Mesodermal cell (in vitro differentiated cells): ENCODE data around the gene MYO7B. TPM values are rescaled to one million over a fixed set of nuclear protein-coding genes. Genes with fewer than 3 reads are reported as not detected.

Experiments
- H3K27ac ChIP-seq: 2 replicates; pipeline ENCODE4 v1.7.0; 2013; ENCODE audit warnings: mild to moderate bottlenecking, low read depth, low read length, moderate library complexity; ENCODE audit not compliant: severe bottlenecking
- H3K36me3 ChIP-seq: 2 replicates; pipeline ENCODE4 v1.7.1; 2013; ENCODE audit warnings: mild to moderate bottlenecking, low read length, moderate library complexity; ENCODE audit not compliant: control insufficient read depth, insufficient read depth
- H3K4me1 ChIP-seq: one replicate; pipeline ENCODE4 v1.7.1; 2013; ENCODE audit warnings: mild to moderate bottlenecking, low read length; ENCODE audit not compliant: insufficient read depth, control insufficient read depth, poor library complexity, severe bottlenecking
- H3K4me3 ChIP-seq: 2 replicates; pipeline ENCODE4 v1.7.0; 2013; ENCODE audit warnings: low read length, control low read depth, mild to moderate bottlenecking; ENCODE audit not compliant: insufficient read depth, poor library complexity, severe bottlenecking; ENCODE audit errors: extremely low read depth
- H3K9me3 ChIP-seq: 2 replicates; pipeline ENCODE4 v1.7.1; 2013; ENCODE audit warnings: mild to moderate bottlenecking, low read length, moderate library complexity; ENCODE audit not compliant: control insufficient read depth
- WGBS, 2 experiments: methylation state at CpG; one replicate each; pipeline ENCODE4 v1.1.5; 2013; ENCODE audit warnings: missing lambda C conversion rate in 2 of 2; ENCODE audit not compliant: insufficient coverage in 2 of 2; 5-methylcytosine and 5-hydroxymethylcytosine counted together
- polyA plus RNA-seq, 2 experiments: library from polyadenylated mRNA; stranded (reverse); fragments of 50-300 nt; gene quantifications; one replicate each; pipeline ENCODE4 v1.2.3, GENCODE V29; 2013

Gene MYO7B
- 0.22 TPM for polyA plus RNA-seq (2013, experiment 1 of 2)
- 0.10 TPM for polyA plus RNA-seq (2013, experiment 2 of 2)

DNA sequence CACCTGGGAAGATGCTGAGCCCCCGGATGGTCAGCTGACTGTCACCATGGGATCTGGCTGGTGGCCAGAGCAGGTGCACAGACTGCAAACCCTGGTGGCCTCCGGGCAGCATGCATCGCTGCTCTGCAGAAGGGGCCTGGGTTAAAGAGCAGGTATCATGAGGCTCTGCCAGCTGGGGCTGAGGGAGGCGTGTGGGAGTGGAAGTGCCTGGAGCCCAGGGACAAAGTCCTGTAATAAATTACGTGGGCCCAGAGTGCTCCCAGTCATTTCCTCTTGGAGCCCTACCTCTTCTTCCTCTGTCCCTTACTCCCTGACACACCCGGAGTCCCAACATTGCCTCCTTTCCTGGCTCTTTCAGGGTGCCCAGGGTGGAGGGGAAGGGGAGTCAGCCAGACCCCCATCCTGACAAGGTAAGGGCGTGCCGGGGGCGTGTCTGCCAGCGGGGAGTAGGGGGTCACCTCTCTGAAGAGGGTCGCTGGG is at the start of gene MYO7B:
Gene MYO7B, plus strand, starts transcription at position 262 of the 480 bp plus-strand sequence. CDS start 24,040 bp downstream, outside the sequence.
- H3K36me3 ChIP-seq: no peaks in the 10 kb centered on the region
- H3K4me1 ChIP-seq: peaks cover 6% of the 10 kb centered on the region
- H3K9me3 ChIP-seq: peaks cover under 1% of the 10 kb centered on the region
- 86 to 91% methylated on average over 6 to 10 of the region's 11 CpGs for WGBS, 2 experiments
- no peak within 1 kb of the TSS for H3K4me3 ChIP-seq
- H3K27ac ChIP-seq: no peak within 1 kb of the TSS

DNA sequence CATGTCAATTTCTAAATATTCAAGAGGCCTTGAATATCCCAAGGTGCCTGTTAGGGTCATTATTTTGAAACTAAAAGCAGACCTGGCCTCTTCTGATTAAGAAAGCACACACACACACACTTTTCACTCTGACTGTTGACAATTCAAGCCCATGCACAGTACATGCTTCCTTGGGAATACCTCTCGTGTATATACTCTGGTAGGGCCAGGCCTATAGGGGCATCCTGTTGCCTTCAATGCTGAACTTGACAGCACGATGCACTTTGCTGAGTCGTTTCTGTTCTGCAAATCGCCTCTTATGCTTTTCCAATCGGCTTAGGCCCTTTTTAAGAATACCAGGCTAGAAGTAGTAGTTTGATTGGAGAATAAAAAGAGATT is 49.8 kb upstream of the MYO7B start:
- WGBS, 2 experiments: 96 to 97% methylated on average over 5 of the region's 5 CpGs
- Histone ChIP-seq H3K36me3 (peaks cover 93% of the 10 kb centered on the region), H3K4me3 (no peak overlapping the region), H3K9me3 (no peaks in the 10 kb centered on the region), H3K4me1 (peaks cover 5% of the 10 kb centered on the region), H3K27ac (no peak overlapping the region)

DNA sequence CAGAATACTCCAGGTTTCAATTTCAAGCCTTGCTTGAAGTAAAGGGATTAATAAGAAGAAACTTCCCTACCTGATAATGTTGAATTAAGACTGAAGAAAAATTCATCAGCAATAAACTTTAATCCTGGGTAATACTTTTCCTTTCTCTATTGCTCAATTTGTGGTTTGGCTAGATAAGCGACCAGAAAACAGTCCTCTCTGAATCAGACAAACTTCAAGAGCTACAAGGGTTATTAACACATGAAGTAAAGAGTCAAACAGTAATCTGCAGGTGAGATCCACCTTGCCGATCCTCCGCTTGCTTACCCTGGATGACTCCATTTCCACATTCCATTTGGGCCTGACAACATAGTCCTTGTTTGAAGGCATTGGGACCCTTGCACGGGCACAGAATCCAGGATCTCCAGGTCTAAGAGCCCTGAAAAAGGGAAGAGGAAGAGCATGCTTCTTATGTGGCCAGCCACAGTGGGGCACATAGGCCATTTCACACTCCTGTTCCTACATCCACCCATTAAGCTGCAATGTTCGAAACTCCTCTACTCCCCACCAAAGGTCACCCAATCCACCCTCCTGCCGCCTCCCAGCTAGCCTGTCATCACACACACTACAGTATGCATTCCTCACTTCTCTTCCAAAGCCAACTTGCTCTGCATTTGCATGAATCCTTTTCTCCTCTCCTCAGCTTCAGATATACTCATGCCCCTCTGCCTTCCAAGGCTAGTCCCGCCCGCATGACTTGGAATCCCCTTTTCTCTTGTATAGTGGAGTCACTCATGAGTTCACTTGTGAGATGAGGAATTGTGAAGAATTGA is 49.0 kb upstream of the MYO7B start:
- H3K9me3 ChIP-seq: no peaks in the 10 kb centered on the region
- H3K4me3 ChIP-seq: no peak overlapping the region
- no peak overlapping the region for H3K27ac ChIP-seq
- WGBS, 2 experiments: 94 to 98% methylated on average over 4 to 5 of the region's 8 CpGs
- peaks cover 93% of the 10 kb centered on the region for H3K36me3 ChIP-seq
- H3K4me1 ChIP-seq: peaks cover 5% of the 10 kb centered on the region

DNA sequence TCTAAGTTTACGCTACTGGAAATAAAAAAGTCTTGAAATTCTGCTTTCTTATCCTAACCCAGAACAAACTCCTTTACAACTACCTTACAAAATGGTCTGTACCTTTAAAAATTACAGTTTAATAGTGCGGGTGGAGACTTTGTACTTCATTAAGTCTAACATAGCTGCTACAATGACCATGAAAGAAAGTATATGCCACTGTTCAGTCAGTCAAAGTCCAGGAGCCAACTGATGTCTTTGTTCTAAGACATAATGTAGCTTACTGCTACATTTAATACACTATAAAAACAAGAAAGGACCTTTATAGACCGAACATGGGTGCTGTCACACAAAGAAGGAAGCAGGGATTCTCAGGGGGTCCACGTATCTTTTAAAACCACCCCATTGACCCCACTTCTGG is 45.2 kb upstream of the MYO7B start:
- 83 to 100% methylated on average over 1 of the region's 4 CpGs for WGBS, 2 experiments
- Histone ChIP-seq H3K36me3 (peaks cover 90% of the 10 kb centered on the region), H3K4me1 (peaks cover 2% of the 10 kb centered on the region), H3K4me3 (no peak overlapping the region), H3K27ac (no peak overlapping the region), H3K9me3 (no peaks in the 10 kb centered on the region)

DNA sequence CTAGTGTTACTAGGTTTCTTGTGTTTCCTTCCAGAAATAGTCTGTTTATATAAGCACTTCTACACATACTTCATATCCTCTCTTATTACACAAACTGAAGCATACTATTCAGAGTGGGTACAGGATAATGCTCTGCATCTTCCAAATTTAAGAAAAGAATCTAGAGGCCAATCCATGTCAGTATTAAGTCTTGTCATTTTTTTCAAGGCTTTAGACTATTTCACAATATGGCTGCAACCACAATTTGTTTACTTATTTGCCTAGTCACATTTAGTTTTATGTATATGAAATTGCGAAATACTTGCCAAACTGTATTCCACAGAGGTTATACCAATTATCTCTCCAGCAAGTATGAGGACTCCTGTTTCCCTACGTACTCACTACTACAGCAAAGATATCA is 37.1 kb upstream of the MYO7B start:
- H3K4me1 ChIP-seq: no peaks in the 10 kb centered on the region
- WGBS, 2 experiments: 100% methylated on average over 1 of the region's 2 CpGs; no CpG with 5 or more reads in 1 of the 2 experiments
- peaks cover 86% of the 10 kb centered on the region for H3K36me3 ChIP-seq
- no peaks in the 10 kb centered on the region for H3K9me3 ChIP-seq
- H3K4me3 ChIP-seq: no peak overlapping the region
- H3K27ac ChIP-seq: no peak overlapping the region

DNA sequence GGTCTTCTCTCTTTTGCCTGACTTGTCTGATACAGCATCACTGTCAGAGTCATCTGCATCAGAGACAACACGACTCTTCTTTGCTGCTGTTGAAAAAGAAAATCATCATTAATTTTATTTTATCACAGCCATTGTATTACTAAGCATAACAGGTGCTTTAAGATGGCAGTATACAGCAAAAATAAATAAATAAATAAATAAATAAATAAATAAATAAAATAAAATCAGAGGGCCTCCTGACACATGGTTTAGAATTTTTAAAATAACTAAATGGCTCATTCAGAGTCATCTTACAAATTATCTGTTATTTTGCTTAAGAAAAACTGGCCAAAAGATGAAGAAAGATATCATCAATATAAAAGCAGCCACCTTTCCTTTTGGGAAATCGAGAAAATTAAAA is 32.0 kb upstream of the MYO7B start:
- H3K4me3 ChIP-seq: no peak overlapping the region
- H3K9me3 ChIP-seq: no peaks in the 10 kb centered on the region
- peaks cover 21% of the 10 kb centered on the region for H3K4me1 ChIP-seq
- H3K27ac ChIP-seq: no peak overlapping the region
- H3K36me3 ChIP-seq: peaks cover 71% of the 10 kb centered on the region
- WGBS, 2 experiments: 60% methylated on average over 1 of the region's 2 CpGs; no CpG with 5 or more reads in 1 of the 2 experiments

DNA sequence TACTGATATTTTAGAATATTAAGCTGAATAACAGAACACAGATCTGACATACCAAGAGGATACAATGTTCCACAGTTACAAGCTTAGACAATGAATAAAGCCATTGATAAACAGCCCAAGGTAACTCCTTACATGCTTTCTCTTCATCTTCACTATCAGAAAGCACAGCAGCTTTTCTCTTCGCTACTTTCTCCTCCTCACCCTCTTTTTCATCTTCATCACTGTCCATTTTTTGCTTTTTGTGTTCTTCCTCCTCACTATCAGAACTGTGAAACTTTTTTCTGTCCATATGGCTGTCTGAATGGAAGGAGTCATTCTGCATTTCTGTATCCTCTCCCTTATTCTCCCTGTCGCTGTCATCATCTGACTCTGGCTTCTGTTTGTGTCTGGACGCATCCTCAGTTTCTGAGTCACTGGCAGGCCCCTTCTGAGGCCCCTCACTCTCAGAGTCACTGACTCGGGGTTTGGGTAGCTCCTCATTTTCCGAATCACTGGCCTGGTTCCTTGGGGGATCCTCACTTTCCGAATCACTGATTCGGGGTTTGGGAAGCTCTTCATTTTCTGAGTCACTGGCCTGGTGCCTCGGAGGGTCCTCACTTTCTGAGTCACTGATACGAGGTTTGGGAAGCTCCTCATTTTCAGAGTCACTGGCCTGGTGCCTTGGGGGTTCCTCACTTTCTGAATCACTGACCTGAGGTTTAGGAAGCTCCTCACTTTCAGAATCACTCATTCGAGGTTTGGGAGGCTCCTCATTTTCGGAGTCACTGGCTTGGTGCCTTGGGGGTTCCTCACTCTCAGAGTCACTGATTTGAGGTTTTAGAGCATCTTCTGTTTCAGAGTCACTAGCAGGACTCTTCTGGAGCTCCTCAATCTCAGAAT is 30.7 kb upstream of the MYO7B start:
- peak overlapping the region; percentile 62 for H3K27ac ChIP-seq
- peaks cover 58% of the 10 kb centered on the region for H3K36me3 ChIP-seq
- no peak overlapping the region for H3K4me3 ChIP-seq
- H3K9me3 ChIP-seq: no peaks in the 10 kb centered on the region
- H3K4me1 ChIP-seq: peaks cover 26% of the 10 kb centered on the region
- 91 to 93% methylated on average over 9 to 10 of the region's 11 CpGs for WGBS, 2 experiments

DNA sequence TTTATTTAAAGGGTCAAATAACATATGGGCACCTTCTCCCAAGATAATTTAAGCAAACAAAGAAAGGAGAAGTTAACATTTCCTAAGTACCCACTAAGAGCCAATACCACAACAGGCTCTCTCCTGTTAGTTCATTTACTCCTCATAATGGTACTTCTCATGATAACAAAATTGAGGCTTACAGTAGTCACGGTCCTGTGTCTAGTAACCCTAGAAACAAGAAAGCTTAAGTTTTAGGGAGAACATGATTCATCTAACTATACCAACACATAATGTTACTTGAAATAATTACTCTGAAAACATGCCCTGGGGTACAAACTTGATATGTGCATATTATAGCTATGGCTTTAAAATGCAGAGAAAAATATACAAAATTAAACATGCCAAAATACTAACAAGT is 29.0 kb upstream of the MYO7B start:
- peaks cover 57% of the 10 kb centered on the region for H3K36me3 ChIP-seq
- no peak overlapping the region for H3K4me3 ChIP-seq
- peaks cover 26% of the 10 kb centered on the region for H3K4me1 ChIP-seq
- 100% methylated on average over 1 of the region's 1 CpG; no CpG with 5 or more reads in 1 of the 2 experiments for whole genome bisulfite sequencing, 2 experiments
- no peak overlapping the region for H3K27ac ChIP-seq
- H3K9me3 ChIP-seq: no peaks in the 10 kb centered on the region

DNA sequence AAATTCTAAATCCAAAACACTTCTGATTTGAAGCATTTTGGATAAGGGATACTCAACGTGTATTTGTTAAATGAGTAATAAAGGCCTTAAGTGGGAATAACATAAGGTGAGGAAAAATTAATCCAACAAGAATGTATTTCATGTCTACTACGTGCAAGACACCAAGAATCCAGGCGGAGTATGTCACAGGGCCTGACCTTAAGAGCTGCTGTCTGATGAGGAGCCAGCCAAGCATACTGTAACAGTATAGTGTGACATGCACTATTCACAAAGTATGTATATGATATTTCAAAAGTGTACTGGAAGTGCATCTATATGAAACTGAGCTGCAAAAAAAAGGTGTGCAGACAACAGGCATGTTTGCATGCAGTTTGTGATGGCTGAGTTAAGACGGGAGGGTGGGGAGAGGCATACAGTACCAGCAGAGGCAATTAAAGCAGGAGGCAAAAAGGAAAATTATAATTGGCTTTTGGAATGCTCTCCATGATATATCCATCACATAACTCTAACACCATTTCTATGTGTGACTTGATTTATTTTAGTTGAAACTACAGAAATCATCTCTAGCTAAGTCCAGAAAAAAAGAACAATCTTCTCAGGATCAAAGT is 27.4 kb upstream of the MYO7B start:
- H3K9me3 ChIP-seq: no peaks in the 10 kb centered on the region
- 100% methylated on average over 3 of the region's 4 CpGs; no CpG with 5 or more reads in 1 of the 2 experiments for WGBS, 2 experiments

DNA sequence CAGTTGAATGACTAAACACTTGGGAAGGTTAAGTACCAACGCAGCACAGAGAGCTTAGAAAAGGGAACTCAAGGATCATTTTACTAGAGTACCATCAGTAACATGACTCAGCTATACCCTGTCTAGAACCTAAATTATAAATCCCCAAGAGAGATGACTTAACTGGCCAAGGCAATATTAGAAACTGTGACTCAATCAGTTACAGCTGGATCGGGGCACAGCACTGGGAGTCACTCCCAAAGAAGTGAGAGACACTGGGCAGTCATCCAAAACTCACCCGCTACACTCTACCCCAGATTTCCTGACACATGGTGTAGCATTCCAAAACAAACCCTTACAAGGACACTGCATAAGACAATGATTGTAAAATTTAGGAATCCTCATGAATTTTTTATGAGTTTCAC is 26.9 kb upstream of the MYO7B start:
- WGBS, 2 experiments: 93 to 100% methylated on average over 1 to 2 of the region's 3 CpGs
- H3K27ac ChIP-seq: peak overlapping the region; percentile 65
- H3K4me1 ChIP-seq: peaks cover 33% of the 10 kb centered on the region
- H3K9me3 ChIP-seq: no peaks in the 10 kb centered on the region
- no peak overlapping the region for H3K4me3 ChIP-seq
- H3K36me3 ChIP-seq: peaks cover 45% of the 10 kb centered on the region

More for the DNA sequence above, 27.4 kb upstream of the MYO7B start:
- Histone ChIP-seq H3K36me3 (peaks cover 49% of the 10 kb centered on the region), H3K4me3 (no peak overlapping the region), H3K27ac (peak overlapping the region; percentile 65), H3K4me1 (peaks cover 32% of the 10 kb centered on the region)
